Prostate gland (tissue), 2 donors: Measurements from ENCODE around the gene RANGAP1.

Experiments used
- CTCF ChIP-seq, 4 experiments: fragments of 200-600 bp in 2 of 4; fragments of 450-650 bp in 2 of 4; sonication (generic) in 2 of 4; IDR thresholded peaks; 1 replicate in 3 of 4; 2 replicates in 1 of 4; pipeline ENCODE4 v1.5.1; 2016 to 2019; ENCODE audit warnings: antibody characterized with exemption in 4 of 4, mild to moderate bottlenecking in 2 of 4, moderate library complexity in 2 of 4
- POLR2AphosphoS5 ChIP-seq: sonication (generic); formaldehyde crosslinking; IDR thresholded peaks from one replicate; pipeline ENCODE4 v1.6.1; 2017; ENCODE audit warnings: antibody characterized with exemption

- TF ChIP-seq CTCF (IDR thresholded peaks at IDR 0.05) (no peak), POLR2AphosphoS5 (no peak)
These were observed 37.2 kb downstream of the RANGAP1 start for GRCh38 chr22:41248758-41249157.
